NB4 (cell line): Measurements from ENCODE around the gene SPOCK3.

Source experiments
- POLR2A ChIP-seq: IDR thresholded peaks from 2 replicates; pipeline ENCODE4 v1.6.1; 2011; ENCODE audit warnings: mild to moderate bottlenecking; ENCODE audit not compliant: insufficient read length; ENCODE audit errors: extremely low read depth
- TF ChIP-seq, protein P1 (sequence below): IDR thresholded peaks from one replicate; pipeline ENCODE4 v1.5.1; 2012; ENCODE audit warnings: low read depth, low read length
- TF ChIP-seq, protein P2 (sequence below): IDR thresholded peaks from 2 replicates; pipeline ENCODE4 v1.6.1; 2011; ENCODE audit warnings: low read depth, low read length

DNA sequence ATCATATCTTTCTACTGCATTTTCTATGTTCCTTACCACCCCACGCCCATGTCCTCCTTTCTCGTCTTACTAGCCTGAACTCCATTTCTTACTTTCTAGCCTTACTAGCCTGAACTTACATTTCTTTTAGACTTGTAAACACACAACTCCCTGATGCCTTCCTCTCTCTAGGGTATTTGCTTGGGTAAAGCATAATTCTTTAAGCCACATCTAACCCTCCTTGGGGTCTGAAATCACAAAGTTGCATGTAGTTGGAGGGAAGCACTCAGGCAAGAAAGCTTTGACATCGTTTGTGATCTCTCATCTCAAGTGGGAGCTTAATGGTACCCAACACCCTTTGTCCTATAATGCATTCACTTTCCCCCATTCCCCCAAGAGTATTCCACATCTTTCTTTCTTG lies 124.4 kb downstream of the SPOCK3 start:
- TF ChIP-seq, protein P1, sequence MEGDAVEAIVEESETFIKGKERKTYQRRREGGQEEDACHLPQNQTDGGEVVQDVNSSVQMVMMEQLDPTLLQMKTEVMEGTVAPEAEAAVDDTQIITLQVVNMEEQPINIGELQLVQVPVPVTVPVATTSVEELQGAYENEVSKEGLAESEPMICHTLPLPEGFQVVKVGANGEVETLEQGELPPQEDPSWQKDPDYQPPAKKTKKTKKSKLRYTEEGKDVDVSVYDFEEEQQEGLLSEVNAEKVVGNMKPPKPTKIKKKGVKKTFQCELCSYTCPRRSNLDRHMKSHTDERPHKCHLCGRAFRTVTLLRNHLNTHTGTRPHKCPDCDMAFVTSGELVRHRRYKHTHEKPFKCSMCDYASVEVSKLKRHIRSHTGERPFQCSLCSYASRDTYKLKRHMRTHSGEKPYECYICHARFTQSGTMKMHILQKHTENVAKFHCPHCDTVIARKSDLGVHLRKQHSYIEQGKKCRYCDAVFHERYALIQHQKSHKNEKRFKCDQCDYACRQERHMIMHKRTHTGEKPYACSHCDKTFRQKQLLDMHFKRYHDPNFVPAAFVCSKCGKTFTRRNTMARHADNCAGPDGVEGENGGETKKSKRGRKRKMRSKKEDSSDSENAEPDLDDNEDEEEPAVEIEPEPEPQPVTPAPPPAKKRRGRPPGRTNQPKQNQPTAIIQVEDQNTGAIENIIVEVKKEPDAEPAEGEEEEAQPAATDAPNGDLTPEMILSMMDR = no peak
- TF ChIP-seq, protein P2, sequence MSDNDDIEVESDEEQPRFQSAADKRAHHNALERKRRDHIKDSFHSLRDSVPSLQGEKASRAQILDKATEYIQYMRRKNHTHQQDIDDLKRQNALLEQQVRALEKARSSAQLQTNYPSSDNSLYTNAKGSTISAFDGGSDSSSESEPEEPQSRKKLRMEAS = no peak
- no peak for TF ChIP-seq POLR2A
